MM.1S (cell line): Measurements from ENCODE around the gene ZNF345.

Experiments used
- CTCF ChIP-seq: fragments of 300-600 bp; sonication (generic); IDR thresholded peaks from 2 replicates; pipeline ENCODE4 v1.5.1; 2016; ENCODE audit warnings: antibody characterized with exemption, low read length, mixed read lengths
- EZH2 ChIP-seq: fragments of 300-600 bp; sonication (generic); optimal IDR thresholded peaks from 2 replicates; pipeline ENCODE3; 2017; ENCODE audit warnings: low read depth, mild to moderate bottlenecking, antibody characterized with exemption, low read length, mixed read lengths

GRCh38 chr19:36915992-36916830 lies 65.5 kb downstream of the ZNF345 start, which contains the start of the genes ZNF568 and ZNF829:
- TF ChIP-seq CTCF (no peak), EZH2 (no peak)
